HCT116 (cell line): ENCODE measurements around the gene SPATA6. TPM values are rescaled to one million over a fixed set of nuclear protein-coding genes. Genes with fewer than 3 reads are reported as not detected.

Experiments used
- ATAC-seq: fragments of 200-7000 bp; cut with Tn5 transposase; 2 replicates; pipeline ENCODE4 v1.9.1; 2020; ENCODE audit warnings: mild to moderate bottlenecking, moderate library complexity
- BruUV-seq: library from RNA; stranded (reverse); fragments of 400-500 nt; replicated peaks from 2 replicates; lab custom pipeline; 2021; lab: Mats Ljungman, UMichigan
- CTCF ChIA-PET: fragments of 300-600 bp; sonication (Branson Sonifier 250); formaldehyde crosslinking; loops from one replicate; lab custom pipeline; 2021; ENCODE audit warnings: antibody characterized with exemption; lab: Charles Lee
- POLR2A ChIA-PET: fragments of 300-600, 350-600 bp; sonication (Branson Sonifier 250); formaldehyde crosslinking; loops from one replicate; lab custom pipeline; 2021; ENCODE audit warnings: antibody characterized with exemption; lab: Charles Lee
- RAD21 ChIA-PET, 2 experiments: fragments of 300-600 bp; sonication (Branson Sonifier 250); formaldehyde crosslinking; loops; one replicate each; lab custom pipeline; 2023; ENCODE audit warnings: low total read pairs in 2 of 2; ENCODE audit not compliant: uncharacterized antibody in 2 of 2, unreplicated experiment in 2 of 2, low non-redundant PET in 1 of 2; lab: Charles Lee
- DNase-seq: peaks from one replicate; pipeline ENCODE4 v3.0.0-alpha.2; 2010; ENCODE audit warnings: low read depth, low spot score
- H2AFZ ChIP-seq: fragments of 200-600 bp; shearing (Covaris generic), sonication (generic); 2 replicates; pipeline ENCODE4 v1.6.1; 2017; ENCODE audit warnings: low read depth, mixed run types, mixed read lengths, antibody characterized with exemption, low read length; ENCODE audit not compliant: poor library complexity, severe bottlenecking
- H3K27ac ChIP-seq: 2 replicates; pipeline ENCODE4 v1.5.1; 2012; ENCODE audit warnings: low read depth, low read length
- H3K27me3 ChIP-seq: fragments of 200-600 bp; sonication (generic); 2 replicates; pipeline ENCODE4 v1.6.1; 2016; ENCODE audit warnings: mixed run types, low read length, mixed read lengths; ENCODE audit not compliant: insufficient read depth
- H3K36me3 ChIP-seq, 2 experiments: fragments of 200-500 bp in 1 of 2; fragments of 200-600 bp in 1 of 2; sonication (Bioruptor generic) in 1 of 2; sonication (generic) in 1 of 2; 2 replicates each; pipeline versions ENCODE4 v1.5.1 to v1.6.1; 2014 to 2016; ENCODE audit warnings: low read length in 2 of 2, inconsistent platforms in 1 of 2, mixed read lengths in 1 of 2, mixed run types in 1 of 2; ENCODE audit not compliant: insufficient read depth in 2 of 2, control insufficient read depth in 1 of 2
- H3K4me1 ChIP-seq, 2 experiments: fragments of 200-600 bp in 1 of 2; sonication (generic) in 1 of 2; 2 replicates each; pipeline versions ENCODE4 v1.5.1 to v1.6.1; 2012 to 2017; ENCODE audit warnings: low read length in 2 of 2, inconsistent platforms in 1 of 2, mild to moderate bottlenecking in 1 of 2, mixed read lengths in 1 of 2, mixed run types in 1 of 2, moderate library complexity in 1 of 2; ENCODE audit not compliant: insufficient read depth in 2 of 2, control insufficient read depth in 1 of 2
- H3K4me2 ChIP-seq: fragments of 200-600 bp; sonication (generic); 2 replicates; pipeline ENCODE4 v1.6.1; 2017; ENCODE audit warnings: mixed run types, low read length, mixed read lengths
- H3K4me3 ChIP-seq, 2 experiments: fragments of 200-600 bp in 1 of 2; sonication (generic) in 1 of 2; replicated peaks in 1 of 2; 2 replicates each; pipeline ENCODE4 v1.5.1; 2011 to 2016; ENCODE audit warnings: low read length in 2 of 2, control low read depth in 1 of 2, low read depth in 1 of 2, mild to moderate bottlenecking in 1 of 2, mixed read lengths in 1 of 2, mixed run types in 1 of 2
- H3K79me2 ChIP-seq: fragments of 200-600 bp; sonication (generic); 2 replicates; pipeline ENCODE4 v1.6.1; 2017; ENCODE audit warnings: mild to moderate bottlenecking, mixed run types, low read length, moderate library complexity, mixed read lengths; ENCODE audit not compliant: insufficient read depth
- H3K9ac ChIP-seq: fragments of 200-600 bp; sonication (generic); 2 replicates; pipeline ENCODE4 v1.6.1; 2016; ENCODE audit warnings: low read length, mixed read lengths
- H3K9me2 ChIP-seq: fragments of 200-600 bp; sonication (generic), shearing (Covaris generic); 2 replicates; pipeline ENCODE4 v1.6.1; 2017; ENCODE audit warnings: mixed run types, mild to moderate bottlenecking, moderate library complexity; ENCODE audit not compliant: insufficient read depth
- H3K9me3 ChIP-seq, 2 experiments: fragments of 200-500 bp in 1 of 2; fragments of 200-600 bp in 1 of 2; sonication (Bioruptor generic) in 1 of 2; sonication (generic) in 1 of 2; 2 replicates each; pipeline ENCODE4 v1.6.1; 2014 to 2017; ENCODE audit warnings: low read length in 2 of 2, mixed read lengths in 2 of 2, inconsistent platforms in 1 of 2, low read depth in 1 of 2, mild to moderate bottlenecking in 1 of 2, mixed run types in 1 of 2, moderate library complexity in 1 of 2; ENCODE audit not compliant: control insufficient read depth in 1 of 2, insufficient read depth in 1 of 2
- H4K20me1 ChIP-seq: fragments of 200-600 bp; sonication (generic), shearing (Covaris generic); 2 replicates; pipeline ENCODE4 v1.6.1; 2017; ENCODE audit warnings: mixed run types, mild to moderate bottlenecking, moderate library complexity; ENCODE audit not compliant: insufficient read depth
- CBX3 ChIP-seq: IDR thresholded peaks from 2 replicates; pipeline ENCODE4 v1.6.1; 2012; ENCODE audit warnings: low read depth
- CEBPB ChIP-seq: IDR thresholded peaks from 2 replicates; pipeline ENCODE4 v1.6.1; 2012; ENCODE audit warnings: low read depth
- CTCF ChIP-seq, 3 experiments: fragments of 200-600 bp in 1 of 3; sonication (generic) in 1 of 3; IDR thresholded peaks in 2 of 3; conservative IDR thresholded peaks in 1 of 3; 2 replicates each; pipeline ENCODE4 v1.5.1; 2012 to 2017; ENCODE audit warnings: low read depth in 2 of 3, low read length in 2 of 3, antibody characterized with exemption in 1 of 3, borderline replicate concordance in 1 of 3, control low read depth in 1 of 3, mild to moderate bottlenecking in 1 of 3, mixed read lengths in 1 of 3, mixed run types in 1 of 3, moderate library complexity in 1 of 3; ENCODE audit not compliant: insufficient read depth in 1 of 3
- EGR1 ChIP-seq: IDR thresholded peaks from 2 replicates; pipeline ENCODE4 v1.6.1; 2012; ENCODE audit warnings: low read depth
- ELF1 ChIP-seq: IDR thresholded peaks from 2 replicates; pipeline ENCODE4 v1.6.1; 2012; ENCODE audit warnings: low read depth, borderline replicate concordance
- EZH2 ChIP-seq: fragments of 200-600 bp; sonication (generic); IDR thresholded peaks from 2 replicates; pipeline ENCODE4 v1.6.1; 2017; ENCODE audit warnings: antibody characterized with exemption, mixed run types
- EZH2phosphoT487 ChIP-seq: fragments of 200-600 bp; IDR thresholded peaks from 2 replicates; pipeline ENCODE4 v1.6.1; 2018; ENCODE audit warnings: antibody characterized with exemption, borderline replicate concordance
- FOSL1 ChIP-seq: IDR thresholded peaks from 2 replicates; pipeline ENCODE4 v1.6.1; 2012; ENCODE audit warnings: low read depth
- POLR2A ChIP-seq: IDR thresholded peaks from 2 replicates; pipeline ENCODE4 v1.7.0; 2011; ENCODE audit warnings: borderline replicate concordance; ENCODE audit not compliant: insufficient read depth, insufficient read length; ENCODE audit errors: extremely low read depth
- POLR2AphosphoS5 ChIP-seq: IDR thresholded peaks from 2 replicates; pipeline ENCODE4 v1.6.1; 2011; ENCODE audit warnings: mild to moderate bottlenecking, low read depth, low read length, moderate library complexity
- RAD21 ChIP-seq: IDR thresholded peaks from 2 replicates; pipeline ENCODE4 v1.6.1; 2012; ENCODE audit warnings: low read depth, mild to moderate bottlenecking
- REST ChIP-seq: IDR thresholded peaks from 2 replicates; pipeline ENCODE4 v1.6.1; 2012; ENCODE audit warnings: low read depth
- SIN3A ChIP-seq: IDR thresholded peaks from 2 replicates; pipeline ENCODE4 v1.6.1; 2012; ENCODE audit warnings: low read depth
- SRF ChIP-seq: IDR thresholded peaks from 2 replicates; pipeline ENCODE4 v1.6.1; 2012; ENCODE audit warnings: low read depth
- TCF7L2 ChIP-seq: IDR thresholded peaks from 2 replicates; pipeline ENCODE4 v1.7.0; 2011; ENCODE audit warnings: borderline replicate concordance, inconsistent platforms; ENCODE audit not compliant: insufficient read depth, insufficient read length; ENCODE audit errors: extremely low read depth
- YY1 ChIP-seq: IDR thresholded peaks from 2 replicates; pipeline ENCODE4 v1.6.1; 2011; ENCODE audit warnings: low read length, low read depth, moderate library complexity, mild to moderate bottlenecking; ENCODE audit not compliant: insufficient replicate concordance; ENCODE audit errors: extremely low read depth
- ZFX ChIP-seq: fragments of 450-650 bp; IDR thresholded peaks from 2 replicates; pipeline ENCODE4 v1.6.1; 2017
- intact Hi-C: fragments of 100-400 bp; cut with micrococcal nuclease; formaldehyde crosslinking; loops from 2 replicates; pipeline ENCODE4 v1.10.0; 2022
- total RNA-seq: library from RNA; stranded (reverse); gene quantifications from one replicate; pipeline ENCODE4 v1.2.1, GENCODE V29; 2021; ENCODE audit not compliant: unreplicated experiment
- TF ChIP-seq, protein P1 (sequence below): IDR thresholded peaks from 2 replicates; pipeline ENCODE4 v1.6.1; 2011; ENCODE audit warnings: mild to moderate bottlenecking, low read length, moderate library complexity; ENCODE audit not compliant: insufficient replicate concordance; ENCODE audit errors: extremely low read depth
- TF ChIP-seq, protein P2 (sequence below): IDR thresholded peaks from 2 replicates; pipeline ENCODE4 v1.6.1; 2012

The SPATA6 gene
- total RNA-seq, 1 experiment from 2014 or later = 8.6 TPM

- intact Hi-C loops = no loop called here
- no peaks in the 10 kb centered on the region for H3K27me3 ChIP-seq
- no peaks in the 10 kb centered on the region for H3K4me1 ChIP-seq
- H3K4me2 ChIP-seq = no peak overlapping the region
- H2AFZ ChIP-seq = no peak overlapping the region
- ChIA-PET RAD21 (no interaction called here), CTCF (no interaction called here), POLR2A (no interaction called here)
- BruUV-seq = no TSS peak
- TF ChIP-seq RAD21 (no peak), POLR2AphosphoS5 (no peak), CBX3 (no peak), CEBPB (no peak), FOSL1 (no peak), CTCF (IDR thresholded peaks at IDR 0.05 in 2 of 3, conservative IDR thresholded peaks at IDR 0.05 in 1 of 3; ENCODE audit: borderline replicate concordance in 1 of 3, insufficient read depth in 1 of 3, low read depth in 2 of 3, low read length in 2 of 3) (no peak), SIN3A (no peak), EZH2phosphoT487 (no peak), ELF1 (no peak), TCF7L2 (no peak), EZH2 (no peak), POLR2A (no peak), REST (no peak), EGR1 (no peak), ZFX (no peak), SRF (no peak), YY1 (no peak)
- TF ChIP-seq, protein P1, sequence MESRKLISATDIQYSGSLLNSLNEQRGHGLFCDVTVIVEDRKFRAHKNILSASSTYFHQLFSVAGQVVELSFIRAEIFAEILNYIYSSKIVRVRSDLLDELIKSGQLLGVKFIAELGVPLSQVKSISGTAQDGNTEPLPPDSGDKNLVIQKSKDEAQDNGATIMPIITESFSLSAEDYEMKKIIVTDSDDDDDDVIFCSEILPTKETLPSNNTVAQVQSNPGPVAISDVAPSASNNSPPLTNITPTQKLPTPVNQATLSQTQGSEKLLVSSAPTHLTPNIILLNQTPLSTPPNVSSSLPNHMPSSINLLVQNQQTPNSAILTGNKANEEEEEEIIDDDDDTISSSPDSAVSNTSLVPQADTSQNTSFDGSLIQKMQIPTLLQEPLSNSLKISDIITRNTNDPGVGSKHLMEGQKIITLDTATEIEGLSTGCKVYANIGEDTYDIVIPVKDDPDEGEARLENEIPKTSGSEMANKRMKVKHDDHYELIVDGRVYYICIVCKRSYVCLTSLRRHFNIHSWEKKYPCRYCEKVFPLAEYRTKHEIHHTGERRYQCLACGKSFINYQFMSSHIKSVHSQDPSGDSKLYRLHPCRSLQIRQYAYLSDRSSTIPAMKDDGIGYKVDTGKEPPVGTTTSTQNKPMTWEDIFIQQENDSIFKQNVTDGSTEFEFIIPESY = no peak
- TF ChIP-seq, protein P2, sequence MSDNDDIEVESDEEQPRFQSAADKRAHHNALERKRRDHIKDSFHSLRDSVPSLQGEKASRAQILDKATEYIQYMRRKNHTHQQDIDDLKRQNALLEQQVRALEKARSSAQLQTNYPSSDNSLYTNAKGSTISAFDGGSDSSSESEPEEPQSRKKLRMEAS = no peak
- DNase-seq (no peak), ATAC-seq (no peak)
- H3K9me3 ChIP-seq = no peaks in the 10 kb centered on the region
- no peak overlapping the region for H3K4me3 ChIP-seq
- no peaks in the 10 kb centered on the region for H3K79me2 ChIP-seq
- no peak overlapping the region for H3K9ac ChIP-seq
- no peak overlapping the region for H3K27ac ChIP-seq
- no peaks in the 10 kb centered on the region for H3K36me3 ChIP-seq
- H4K20me1 ChIP-seq = no peaks in the 10 kb centered on the region
- H3K9me2 ChIP-seq = no peaks in the 10 kb centered on the region
Measured at GRCh38 chr1:48414264-48414663, 57.7 kb downstream of the SPATA6 start.
